Stimulated activated CD8-positive, alpha-beta memory T cell treated with anti-CD3 and anti-CD28 coated beads, Interleukin-4, amount 100 ng/mL, for 24 hours (primary cell): ENCODE results near the gene KCNN3.
"Not testable (repeated sequence)": the region's sequence is repeated elsewhere in the genome, so short reads cannot be mapped to it uniquely, and the experiment has no call there.

ENCODE experiments used
- DNase-seq: peaks from one replicate; pipeline ENCODE4 v3.0.0-alpha.2; 2020; ENCODE audit warnings: low read depth

The KCNN3 gene

GRCh38 chr1:154698320-154699096 is 171.6 kb downstream of the KCNN3 start:
- no peak for DNase-seq

DNA sequence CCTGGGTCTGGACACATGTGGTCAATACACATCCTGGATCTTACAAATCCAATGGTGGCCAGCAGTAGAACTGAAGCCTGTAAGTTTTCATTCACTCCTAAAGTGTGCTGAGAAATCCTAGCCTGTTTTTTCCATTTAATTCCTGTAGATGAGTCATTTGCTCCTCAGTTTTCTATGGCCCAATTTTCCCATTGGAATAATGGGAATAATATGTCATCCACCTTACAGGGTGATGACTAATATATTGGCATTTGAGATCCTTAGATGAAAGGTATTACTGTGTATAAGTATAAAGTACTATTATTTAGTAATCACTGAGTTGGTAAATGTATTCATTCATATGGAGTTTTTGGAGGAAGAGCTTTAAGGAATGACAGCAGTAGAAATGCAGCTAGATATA is 172.4 kb downstream of the KCNN3 start:
- DNase-seq = no peak

DNA sequence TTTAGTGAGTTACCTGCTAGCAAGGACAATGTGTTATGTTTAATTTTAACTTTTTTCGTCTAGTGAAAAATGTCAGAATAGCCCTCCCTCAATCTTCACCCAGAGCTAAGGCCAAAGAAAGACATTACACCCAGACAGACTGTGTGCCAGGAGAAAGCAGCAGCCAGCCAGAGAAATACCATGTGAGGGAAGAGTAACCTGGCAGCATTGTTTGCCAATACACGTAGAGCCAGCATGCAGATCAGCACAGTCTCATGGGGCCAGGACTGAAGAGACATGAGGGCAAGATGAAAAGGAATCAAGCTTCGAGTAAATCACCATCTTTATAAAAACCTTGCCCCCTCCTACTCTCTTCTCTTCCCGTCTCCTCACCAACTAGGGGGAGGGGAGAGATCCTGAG is 173.6 kb downstream of the KCNN3 start:
- no peak for DNase-seq

GRCh38 chr1:154695985-154696384 is 174.1 kb downstream of the KCNN3 start:
- no peak for DNase-seq

DNA sequence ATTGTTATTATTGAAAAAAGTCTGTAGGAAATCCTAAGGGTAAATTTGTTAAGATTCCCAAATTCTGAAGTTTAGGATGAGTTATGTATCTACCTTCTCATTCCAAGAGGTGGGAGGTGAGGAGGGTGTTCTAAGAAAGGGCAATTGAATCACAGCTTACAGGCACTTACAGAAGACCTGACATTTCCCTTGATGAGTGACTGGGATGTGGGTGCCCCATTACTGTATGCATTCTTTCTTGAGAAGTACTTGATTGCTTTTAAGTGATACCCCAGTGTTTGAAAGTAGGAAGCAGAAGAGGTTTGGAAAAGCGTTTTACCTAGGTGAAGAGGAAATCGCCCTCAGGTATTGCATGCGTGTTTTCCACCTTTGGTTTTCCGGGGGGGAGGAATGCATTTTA is 175.1 kb downstream of the KCNN3 start:
- DNase-seq = no peak

DNA sequence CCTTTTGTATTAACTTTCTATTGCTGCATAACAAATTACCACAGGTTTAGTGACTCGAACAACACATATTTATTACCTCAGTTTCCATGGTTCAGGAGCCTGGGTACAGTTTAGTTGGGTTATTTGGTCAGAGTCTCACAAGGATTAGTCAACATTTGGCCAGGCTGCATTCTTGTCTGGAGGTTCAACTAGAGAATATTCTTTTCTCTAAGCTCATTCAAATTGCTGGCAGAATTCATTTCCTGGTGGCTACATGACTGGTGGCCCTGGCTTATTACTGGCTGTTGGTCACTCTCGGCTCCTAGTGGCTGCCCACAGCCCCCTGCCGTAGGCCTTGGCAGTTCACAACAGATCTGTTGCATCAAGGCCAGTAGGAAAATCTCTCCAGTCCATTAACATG is 181.0 kb downstream of the KCNN3 start:
- DNase-seq = no peak

DNA sequence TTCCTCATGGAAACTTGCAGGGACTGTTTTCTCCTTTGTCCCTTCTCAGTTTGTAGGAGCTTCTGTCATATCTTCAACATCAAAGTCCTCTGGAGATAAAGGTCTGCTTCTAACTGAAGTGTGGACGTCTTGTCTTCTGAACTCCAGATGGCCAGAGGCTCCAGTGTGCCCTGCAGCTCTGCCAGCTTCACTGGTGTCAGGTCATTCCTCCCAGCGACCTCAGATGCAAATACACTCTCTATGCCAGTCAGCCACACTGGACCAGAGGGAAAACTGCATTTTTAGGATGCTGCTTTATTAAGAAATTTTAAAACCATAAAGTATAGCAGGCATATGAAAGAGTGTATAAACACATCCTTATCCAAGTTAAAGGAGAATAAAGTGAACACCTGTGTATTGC is 183.6 kb downstream of the KCNN3 start:
- DNase-seq = no peak

GRCh38 chr1:154683820-154684219 is 186.3 kb downstream of the KCNN3 start:
- no peak for DNase-seq

DNA sequence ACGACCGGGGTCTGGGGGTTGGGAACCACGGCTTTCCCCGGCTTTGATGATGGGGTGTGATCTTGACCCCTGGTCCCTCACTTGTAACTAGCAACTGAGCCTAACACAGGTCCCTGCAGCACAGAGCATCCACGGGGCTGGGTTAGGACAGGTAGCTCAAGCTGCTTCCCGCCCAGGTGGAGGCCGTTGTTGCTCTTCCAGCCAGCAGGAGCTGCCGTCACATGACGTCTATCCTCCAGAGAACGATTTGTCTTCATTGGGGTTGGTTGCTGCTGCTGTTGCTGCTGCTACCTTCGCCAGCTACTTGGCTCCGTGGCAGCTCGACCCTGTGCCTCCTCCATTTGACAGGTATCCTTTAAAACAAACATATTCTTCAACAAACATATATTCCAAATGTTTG is 187.8 kb downstream of the KCNN3 start:
- DNase-seq = no peak

- DNase-seq = not testable (repeated sequence)
These were observed 192.2 kb downstream of the KCNN3 start for GRCh38 chr1:154677844-154678243.

DNA sequence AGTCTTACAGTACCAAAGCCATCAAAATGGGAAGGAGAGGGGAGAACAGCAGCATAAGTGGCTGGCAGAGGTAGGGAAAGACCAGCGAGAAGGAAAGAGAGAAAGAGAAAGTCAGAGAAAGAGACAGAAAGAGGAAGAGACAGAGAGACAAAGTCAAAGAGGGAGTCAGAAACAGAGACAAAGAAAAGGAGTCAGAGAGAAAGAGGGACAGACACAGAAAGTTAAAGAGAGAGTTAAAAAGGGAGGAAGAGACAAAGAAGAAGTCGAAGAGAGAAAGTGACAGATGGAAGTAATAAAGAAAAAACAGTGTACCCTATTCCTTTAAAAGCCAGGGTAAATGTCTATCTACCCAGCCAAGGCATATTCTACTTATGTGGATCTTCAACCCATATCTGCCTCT is 193.2 kb downstream of the KCNN3 start:
- not testable (repeated sequence) for DNase-seq

DNA sequence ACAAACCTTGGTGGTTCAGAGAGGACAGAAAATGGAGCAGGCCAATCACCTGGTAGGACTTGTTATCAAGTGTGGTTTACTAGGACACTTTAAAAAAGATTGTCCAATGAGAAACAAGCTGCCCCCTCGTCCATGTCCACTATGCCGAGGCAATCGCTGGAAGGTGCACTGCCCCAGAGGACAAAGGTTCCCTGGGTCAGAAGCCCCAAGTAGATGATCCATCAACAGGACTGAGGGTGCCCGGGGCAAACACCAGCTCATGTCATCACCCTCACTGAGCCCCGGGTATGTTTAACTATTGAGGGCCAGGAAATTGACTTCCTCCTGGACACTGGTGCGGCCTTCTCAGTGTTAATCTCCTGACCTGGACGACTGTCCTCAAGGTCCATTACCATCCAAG is 195.6 kb downstream of the KCNN3 start:
- not testable (repeated sequence) for DNase-seq

DNA sequence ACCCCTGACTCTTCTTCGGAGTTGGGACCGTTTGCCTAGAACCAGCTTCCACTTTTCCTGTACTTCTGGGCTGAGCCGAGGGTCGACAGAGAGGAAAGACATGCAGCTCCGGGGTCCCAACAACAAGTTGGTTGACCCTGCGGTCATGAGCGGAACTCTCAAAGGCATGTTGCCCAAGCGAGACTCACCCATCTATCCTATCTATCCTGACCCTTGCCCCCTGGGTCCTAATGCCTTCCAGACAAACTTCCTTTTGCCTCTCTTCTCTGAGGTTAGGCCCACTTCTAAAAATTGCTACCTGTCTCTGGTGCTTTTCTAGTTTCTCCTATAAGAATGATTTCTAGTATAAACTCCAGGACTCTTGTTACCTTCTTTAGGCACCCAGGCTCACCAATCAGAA is 197.8 kb downstream of the KCNN3 start:
- DNase-seq = not testable (repeated sequence)

GRCh38 chr1:154671412-154671811 is 198.7 kb downstream of the KCNN3 start:
- DNase-seq = not testable (repeated sequence)

- not testable (repeated sequence) for DNase-seq
These were observed 199.5 kb downstream of the KCNN3 start for GRCh38 chr1:154670310-154671270.

DNA sequence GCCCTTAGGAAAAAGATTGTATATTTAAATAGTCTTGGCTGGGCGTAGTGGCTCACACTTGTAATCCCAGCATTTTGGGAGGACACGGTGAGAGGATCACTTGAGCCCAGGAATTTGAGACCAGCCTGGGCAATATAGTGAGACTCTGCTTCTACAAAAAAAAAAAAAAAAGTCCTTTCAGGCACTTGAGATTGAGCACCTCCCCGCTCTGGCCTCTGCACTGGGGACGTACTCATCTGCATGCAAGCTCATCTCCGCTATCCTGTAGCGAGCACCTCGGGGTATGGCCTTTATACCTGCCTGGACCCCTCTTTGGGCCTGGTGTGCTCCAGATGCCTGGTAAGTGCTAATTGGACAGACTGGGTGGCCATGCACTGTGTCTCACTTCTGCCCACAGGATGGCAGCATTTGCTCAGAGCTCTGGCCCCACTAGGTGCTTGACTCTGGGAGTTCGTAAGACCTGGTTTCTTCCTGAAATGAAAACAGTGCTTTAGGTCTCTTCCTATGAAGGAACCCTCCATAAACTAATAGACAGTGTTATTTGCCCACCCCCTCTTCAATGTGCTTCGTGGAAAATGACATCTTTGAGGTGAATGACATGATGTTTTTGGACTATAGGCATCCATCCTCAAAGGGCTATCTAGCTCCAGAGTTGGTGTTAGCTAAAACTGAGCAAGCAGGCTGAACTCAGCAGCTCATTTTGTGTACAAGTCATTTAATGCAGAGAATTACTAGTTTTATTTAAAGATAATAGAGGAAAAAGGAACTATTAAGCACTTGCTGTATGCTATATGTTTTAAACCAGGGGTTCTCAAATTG is 200.4 kb downstream of the KCNN3 start:
- DNase-seq = peak; percentile 55

DNA sequence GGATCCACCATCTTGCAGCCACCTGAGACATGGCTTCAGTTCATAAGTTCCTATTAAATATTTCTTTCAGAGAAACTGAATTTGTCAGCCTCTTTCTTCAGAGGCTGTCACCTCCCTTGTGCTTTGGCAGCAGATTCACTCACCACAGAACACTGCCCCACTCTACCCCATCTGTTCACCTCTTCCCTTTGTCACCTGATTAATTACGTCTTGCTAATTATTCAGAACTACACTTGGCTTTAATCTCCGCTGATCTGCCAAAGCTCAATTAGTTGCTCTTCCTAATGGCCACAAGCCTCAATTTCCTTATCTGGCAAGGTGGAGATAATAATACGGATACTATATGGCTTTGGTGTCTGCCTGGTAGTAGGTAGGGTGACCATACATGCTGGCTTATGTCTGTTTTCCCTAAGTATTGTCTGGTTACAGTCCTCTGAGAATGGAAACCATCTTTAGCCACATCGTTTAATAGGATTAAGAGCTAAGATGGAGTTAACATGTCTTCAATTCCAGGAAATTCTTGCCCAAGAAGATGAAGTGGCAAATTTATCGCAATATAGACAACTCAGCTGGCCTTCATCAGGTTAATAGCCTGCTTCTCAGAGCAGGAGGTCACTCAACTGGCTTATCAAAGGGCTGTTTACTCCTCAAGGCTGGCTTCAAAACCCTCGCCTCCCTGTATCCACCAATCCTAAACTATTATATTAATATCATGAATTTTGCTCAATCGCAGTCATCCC is 203.9 kb downstream of the KCNN3 start:
- DNase-seq = no peak

- no peak for DNase-seq
These were observed 205.6 kb downstream of the KCNN3 start for GRCh38 chr1:154664331-154665002.

DNA sequence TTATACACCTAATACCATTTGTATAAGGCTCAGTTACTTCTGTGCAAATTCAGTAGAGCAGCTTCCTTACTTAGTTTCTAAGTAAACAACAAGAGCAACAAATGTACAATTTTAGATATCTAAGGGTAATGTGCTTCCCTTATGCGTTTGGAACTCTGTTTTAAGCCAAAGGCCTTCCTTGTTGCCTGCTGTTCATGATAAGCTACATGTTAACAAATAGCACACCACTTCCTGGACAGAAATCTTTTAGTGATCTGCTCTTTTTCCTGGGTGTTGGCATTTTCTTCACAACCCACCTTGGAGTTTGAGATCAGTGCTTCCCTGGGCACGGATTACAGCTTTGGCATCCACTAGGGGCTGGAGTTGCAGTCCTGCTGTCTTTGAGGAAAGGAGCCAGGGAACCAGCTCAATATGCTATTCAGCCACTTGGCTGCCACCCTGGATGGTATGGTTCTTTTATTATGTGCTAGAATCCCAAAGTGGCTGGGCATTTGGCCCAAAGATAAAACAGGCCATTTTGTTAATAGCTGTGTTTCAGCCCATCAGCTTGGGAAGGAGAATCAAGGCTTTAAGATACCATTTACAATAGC is 206.5 kb downstream of the KCNN3 start:
- DNase-seq = no peak

GRCh38 chr1:154661110-154661509 is 209.0 kb downstream of the KCNN3 start:
- no peak for DNase-seq
